ENCODE results near the gene NPHP3.

The NPHP3 gene

DNA sequence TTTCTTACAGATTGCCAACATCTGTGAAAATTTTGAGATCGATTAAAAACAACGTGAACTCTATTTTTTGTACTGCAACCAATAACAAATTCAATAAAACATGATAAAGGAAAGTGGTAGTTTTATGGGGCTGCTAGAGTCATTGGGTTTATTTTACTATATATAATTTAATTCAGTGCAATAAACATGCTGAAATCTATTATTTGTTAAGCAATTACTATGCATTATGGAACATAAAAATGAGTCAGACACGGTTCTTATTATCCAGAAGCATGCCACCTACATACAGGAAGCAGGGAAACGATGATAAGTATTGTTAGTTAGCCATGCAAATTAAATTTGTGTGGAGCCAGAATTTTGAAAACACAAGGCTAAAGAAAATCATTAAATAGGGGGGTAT is 27.2 kb downstream of the NPHP3 start:
- no peak for DNase-seq

- DNase-seq, result no peak
Observed at GRCh38 chr3:132690040-132690439, 32.2 kb downstream of the NPHP3 start.

DNA sequence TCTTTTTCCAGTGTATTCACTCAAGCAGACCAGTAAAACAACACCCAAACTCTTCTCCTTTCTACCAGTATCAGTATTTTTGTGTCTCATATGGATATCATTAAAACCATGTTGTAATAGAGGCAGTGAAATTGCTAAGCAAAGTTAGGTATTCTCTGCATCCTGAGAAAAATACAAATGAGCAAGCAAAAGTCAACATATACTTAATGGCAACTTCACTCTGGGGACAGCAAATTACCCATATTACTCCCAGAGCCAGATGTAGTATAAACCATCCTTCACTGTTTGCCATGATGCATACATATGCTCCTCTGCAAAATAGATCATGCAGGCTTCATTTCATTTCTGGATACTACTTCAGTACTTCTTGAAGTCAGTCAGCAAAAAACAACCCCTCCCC is 40.0 kb downstream of the NPHP3 start:
- DNase-seq, result no peak

- DNase-seq, result no peak
Observed at GRCh38 chr3:132681421-132681820, 40.8 kb downstream of the NPHP3 start.

GRCh38 chr3:132679911-132680310 is 42.3 kb downstream of the NPHP3 start:
- DNase-seq, result peak; percentile 22

GRCh38 chr3:132675408-132675807 is 46.8 kb downstream of the NPHP3 start:
- no peak for DNase-seq

DNA sequence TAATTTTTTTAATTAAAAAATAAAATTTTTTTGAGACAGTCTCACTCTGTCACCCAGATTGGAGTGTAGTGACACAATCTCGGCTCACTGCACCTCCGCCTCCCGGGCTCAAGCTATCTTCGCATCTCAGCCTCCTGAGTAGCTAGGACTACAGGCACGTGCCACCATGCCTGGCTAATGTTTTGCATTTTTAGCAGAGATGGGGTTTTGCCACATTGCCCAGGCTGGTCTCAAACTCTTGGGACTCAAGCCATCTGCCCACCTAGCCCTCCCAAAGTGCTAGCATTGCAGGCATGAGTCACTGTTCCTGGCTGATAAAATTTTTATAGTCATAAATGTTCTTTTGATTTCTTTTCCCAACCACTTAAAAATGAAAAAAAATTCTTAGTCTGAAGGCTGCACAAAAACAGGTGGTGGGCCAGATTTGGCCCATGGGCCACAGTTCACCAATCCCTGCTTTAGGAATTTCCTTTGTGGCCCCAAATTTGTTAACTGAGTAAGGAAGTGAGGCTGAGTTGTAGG is 52.9 kb downstream of the NPHP3 start:
- no peak for DNase-seq

DNA sequence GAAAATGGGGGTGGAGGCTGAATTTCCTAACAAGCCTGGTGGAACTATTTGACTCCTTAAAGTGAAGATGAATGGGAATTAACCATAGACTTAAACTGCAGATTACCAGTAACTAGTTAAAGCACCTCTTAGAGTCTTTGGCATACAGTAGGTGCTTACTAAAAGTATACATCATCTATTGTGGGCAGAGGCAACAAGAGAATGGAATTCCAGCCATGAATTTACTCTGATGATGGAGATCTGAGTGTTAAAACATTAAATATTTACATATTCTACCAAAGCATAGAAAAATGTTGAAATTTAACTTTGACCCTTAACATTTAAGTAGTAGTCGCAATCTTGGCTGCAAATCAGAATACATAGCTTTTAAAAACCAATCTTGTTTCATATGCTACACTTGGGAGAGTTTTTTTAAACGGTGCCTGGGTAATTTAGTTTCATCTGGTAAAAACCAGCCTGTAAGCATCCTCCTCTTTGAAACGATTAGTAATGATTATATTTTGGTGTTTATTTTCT is 56.9 kb downstream of the NPHP3 start:
- no peak for DNase-seq

- no peak for DNase-seq
Observed at GRCh38 chr3:132662212-132662611, 60.0 kb downstream of the NPHP3 start.

- DNase-seq, result no peak
Observed at GRCh38 chr3:132661101-132661500, 61.1 kb downstream of the NPHP3 start.

DNA sequence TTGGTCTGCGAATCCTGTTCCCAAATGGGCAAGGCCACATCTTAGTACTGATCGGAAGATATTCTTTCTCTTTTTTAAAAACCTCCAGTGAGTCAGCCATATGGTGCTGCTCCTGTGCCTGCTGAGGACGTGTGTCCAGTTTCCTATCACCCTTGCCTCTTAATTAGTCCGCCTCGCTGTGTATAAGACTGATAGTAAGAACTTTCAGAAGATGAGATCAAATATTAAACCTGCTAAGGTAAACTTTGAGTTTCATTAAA is 61.5 kb downstream of the NPHP3 start:
- DNase-seq, result no peak

DNA sequence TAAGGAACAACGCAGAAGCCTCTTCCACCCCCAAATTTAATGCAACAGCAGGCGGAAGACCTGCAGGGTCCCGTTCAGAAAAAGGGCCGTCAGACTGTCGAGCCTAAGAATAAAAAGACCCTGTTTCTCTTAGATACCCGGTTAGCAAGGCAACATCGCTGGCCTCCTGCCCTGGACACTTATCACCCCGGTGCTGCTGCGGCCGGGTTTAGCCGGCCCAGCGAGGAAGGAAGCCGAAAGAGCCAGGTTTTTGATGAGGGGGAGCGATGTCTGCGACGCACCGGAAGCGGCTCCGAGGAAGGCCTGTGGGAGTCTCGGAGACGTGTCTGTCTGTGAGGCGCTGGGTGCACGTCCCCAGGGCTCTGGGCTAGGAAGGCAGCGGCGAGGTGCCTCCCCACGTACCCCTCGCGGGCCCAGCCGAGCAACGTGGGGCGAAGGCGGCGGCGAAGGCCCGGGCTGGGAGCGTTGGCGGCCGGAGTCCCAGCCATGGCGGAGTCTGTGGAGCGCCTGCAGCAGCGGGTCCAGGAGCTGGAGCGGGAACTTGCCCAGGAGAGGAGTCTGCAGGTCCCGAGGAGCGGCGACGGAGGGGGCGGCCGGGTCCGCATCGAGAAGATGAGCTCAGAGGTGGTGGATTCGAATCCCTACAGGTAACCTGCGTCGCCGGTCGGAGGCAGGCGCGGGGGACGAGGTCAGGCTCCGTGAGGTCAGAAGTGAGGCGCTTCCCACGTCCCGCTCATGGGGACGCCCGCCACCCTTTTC is 62.0 kb downstream of the NPHP3 start, which contains the start of gene UBA5:
TSS of gene UBA5 (plus strand) at position 278 of the 759 bp plus-strand sequence. CDS start at position 487, 209 bp downstream.
- DNase-seq, result no peak

DNA sequence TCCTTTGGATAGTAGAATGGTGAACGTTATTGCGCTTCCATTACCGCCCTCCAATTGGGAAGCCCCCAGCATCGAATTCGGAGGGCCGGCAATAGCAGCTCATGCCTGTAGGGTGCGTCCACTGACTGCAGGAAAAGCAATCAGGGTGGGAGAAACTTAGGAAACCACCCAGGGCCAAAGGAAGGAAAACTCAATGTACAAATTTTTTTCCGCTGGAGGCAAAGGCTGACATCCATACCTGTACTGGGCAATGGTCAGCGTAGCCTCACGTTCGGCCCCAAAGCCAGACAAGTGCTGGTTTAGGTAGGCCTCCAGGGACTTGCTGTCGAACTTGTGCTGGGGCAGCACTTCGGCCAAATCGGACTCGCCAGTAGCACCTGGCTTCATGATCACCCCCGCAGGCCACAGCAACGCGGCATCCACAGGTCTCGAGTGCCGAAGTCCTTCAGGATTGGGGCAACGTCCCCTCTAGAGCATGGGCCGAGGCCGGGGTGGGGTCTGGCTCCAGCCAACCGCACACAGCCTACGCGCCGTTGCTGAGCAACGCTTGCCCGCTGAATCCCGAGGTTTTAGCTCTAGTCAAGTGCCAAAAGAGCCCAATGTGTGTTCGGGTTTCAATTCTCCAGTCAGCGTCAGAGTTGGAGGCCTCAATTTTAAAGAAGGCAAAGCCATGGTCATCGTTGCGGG is 62.7 kb downstream of the NPHP3 start, which contains the start of gene ACAD11:
TSS of gene ACAD11 (minus strand) at position 445 of the 687 bp plus-strand sequence. CDS start at position 387, 58 bp downstream.
- DNase-seq, result no peak

GRCh38 chr3:132659000-132659364 is 63.2 kb downstream of the NPHP3 start:
- DNase-seq, result no peak

DNA sequence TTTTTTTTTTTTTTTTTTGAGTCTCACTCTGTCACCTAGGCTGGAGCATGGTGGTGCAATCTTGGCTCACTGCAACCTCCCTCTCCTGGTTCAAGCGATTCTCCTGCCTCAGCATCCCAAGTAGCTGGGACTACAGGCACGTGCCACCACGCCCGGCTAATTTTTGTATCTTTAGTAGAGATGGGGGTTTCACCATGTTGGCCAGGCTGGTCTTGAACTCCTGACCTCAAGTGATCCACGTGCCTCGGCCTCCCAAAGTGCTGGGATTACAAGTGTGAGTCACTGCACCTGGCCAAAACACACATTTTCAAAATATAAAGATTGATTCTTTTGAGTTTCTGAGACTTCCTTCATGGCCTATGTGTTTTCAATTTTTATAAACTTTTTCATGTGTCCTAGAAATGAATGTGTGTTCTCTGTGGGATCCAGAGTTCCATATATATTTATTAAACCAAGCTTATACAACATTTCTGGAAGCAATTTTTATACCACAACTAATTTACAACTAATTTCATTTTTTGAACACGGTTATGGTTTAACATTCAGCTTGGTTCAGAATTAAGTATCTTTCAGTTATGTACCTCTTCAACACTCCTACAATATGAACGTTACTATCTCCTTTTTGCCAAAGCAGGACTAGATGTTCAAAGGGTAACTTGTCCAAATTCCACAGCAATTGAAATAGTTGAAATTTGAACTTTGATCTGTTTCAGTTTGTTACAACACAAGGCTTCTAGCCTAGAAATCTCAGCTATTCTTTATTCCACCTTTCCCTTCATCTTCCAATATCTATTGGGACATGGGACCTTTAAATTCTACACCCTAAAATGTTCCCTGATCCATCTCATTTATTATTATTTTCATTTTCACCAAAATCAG is 64.1 kb downstream of the NPHP3 start:
- DNase-seq, result no peak

- DNase-seq, result no peak
Observed at GRCh38 chr3:132655471-132655870, 66.7 kb downstream of the NPHP3 start.

- DNase-seq, result no peak
Observed at GRCh38 chr3:132654721-132655120, 67.5 kb downstream of the NPHP3 start.

GRCh38 chr3:132654190-132654589 is 68.0 kb downstream of the NPHP3 start:
- DNase-seq, result peak; percentile 79

DNA sequence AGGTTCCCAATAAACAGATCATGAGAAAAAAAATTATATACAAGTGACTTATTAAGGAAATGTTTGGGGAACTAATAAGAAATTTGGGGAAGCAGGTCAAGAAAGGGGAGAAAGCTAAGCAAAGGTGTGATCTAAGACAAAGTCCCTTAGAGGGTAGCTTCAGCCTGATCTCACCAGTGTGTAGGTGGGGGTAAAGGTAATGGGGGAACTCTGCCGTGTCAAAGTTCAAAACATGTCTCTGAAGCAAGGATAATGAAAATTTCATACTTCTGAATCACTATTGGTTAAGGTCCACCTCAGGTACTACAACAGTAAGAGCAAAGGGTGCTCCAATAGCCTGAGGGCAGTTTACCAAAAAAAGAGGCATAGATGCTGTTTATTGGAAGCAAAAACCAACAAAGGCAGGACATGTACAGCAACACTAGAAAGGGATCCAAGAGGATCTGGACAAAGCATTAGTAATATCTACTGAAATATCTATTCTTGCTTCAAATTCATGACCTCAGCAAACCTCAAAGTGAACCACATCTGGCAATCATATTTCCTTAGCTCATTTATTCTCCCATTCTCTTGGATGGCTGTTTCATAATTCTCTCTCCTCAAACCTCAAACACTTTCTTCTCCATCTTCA is 69.5 kb downstream of the NPHP3 start:
- no peak for DNase-seq

GRCh38 chr3:132650153-132650552 is 72.1 kb downstream of the NPHP3 start:
- no peak for DNase-seq

DNA sequence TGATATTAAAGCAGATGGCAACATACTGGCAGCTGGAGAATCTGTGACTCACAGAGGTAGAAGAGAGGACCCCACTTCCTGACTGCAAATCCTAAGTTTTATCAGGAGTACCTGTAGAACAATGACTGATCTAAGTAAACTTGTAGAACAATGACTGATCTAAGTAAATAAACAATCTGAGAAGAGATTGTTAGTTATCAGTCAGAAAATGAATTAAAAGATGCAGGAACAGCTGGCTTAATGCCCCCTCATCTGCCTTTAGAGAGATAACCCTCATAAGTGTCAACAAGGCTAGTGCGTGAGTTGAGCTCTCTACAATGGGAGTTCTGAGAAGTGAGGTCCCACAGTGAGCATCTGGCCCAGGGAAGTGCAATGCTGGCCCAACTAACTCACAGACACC is 77.2 kb downstream of the NPHP3 start:
- no peak for DNase-seq

DNA sequence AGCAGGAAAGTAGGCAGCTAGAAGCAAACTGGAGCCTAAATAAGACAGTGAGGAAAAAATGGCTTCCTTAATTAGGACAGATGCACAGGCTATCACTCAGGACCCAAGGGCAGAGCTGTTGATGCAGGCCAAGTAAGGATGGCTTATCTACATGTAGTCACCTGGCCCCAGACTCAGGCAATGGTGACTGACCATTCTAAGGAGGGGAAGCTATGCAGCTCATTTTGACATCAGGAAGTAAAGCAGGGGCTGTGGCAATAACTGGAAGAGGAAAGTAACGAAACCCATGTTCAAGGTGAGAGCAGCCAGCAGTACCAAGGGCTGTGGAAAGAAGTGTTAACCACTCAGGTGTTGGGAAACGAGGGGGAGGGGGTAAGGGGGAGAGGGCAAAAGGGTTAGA is 78.8 kb downstream of the NPHP3 start:
- no peak for DNase-seq

DNA sequence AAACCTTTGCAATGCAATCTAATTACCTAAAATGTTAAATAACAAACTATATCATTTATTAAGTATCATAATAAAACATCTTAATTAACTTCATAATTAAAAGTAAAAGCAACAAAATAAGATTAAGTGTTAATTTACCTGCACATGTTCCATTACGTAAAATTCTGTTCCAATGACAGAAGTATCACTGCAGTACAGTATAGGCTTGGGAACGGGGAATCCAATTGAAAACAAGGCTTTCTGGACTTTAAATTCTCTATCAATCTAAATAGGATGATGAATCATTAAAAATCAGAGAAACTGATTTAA is 79.7 kb downstream of the NPHP3 start:
- no peak for DNase-seq
